NCI-H1436 treated with DMSO at 0.1 percent for 48 hours (cell line): ENCODE data around the gene NET1.
"Not testable (repeated sequence)": the region's sequence is repeated elsewhere in the genome, so short reads cannot be mapped to it uniquely, and the experiment has no call there.

ENCODE experiments used
- DNase-seq: peaks from one replicate; lab custom pipeline; 2025; lab: John Stamatoyannopoulos, UW

The NET1 gene, protein sequence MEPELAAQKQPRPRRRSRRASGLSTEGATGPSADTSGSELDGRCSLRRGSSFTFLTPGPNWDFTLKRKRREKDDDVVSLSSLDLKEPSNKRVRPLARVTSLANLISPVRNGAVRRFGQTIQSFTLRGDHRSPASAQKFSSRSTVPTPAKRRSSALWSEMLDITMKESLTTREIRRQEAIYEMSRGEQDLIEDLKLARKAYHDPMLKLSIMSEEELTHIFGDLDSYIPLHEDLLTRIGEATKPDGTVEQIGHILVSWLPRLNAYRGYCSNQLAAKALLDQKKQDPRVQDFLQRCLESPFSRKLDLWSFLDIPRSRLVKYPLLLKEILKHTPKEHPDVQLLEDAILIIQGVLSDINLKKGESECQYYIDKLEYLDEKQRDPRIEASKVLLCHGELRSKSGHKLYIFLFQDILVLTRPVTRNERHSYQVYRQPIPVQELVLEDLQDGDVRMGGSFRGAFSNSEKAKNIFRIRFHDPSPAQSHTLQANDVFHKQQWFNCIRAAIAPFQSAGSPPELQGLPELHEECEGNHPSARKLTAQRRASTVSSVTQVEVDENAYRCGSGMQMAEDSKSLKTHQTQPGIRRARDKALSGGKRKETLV

DNA sequence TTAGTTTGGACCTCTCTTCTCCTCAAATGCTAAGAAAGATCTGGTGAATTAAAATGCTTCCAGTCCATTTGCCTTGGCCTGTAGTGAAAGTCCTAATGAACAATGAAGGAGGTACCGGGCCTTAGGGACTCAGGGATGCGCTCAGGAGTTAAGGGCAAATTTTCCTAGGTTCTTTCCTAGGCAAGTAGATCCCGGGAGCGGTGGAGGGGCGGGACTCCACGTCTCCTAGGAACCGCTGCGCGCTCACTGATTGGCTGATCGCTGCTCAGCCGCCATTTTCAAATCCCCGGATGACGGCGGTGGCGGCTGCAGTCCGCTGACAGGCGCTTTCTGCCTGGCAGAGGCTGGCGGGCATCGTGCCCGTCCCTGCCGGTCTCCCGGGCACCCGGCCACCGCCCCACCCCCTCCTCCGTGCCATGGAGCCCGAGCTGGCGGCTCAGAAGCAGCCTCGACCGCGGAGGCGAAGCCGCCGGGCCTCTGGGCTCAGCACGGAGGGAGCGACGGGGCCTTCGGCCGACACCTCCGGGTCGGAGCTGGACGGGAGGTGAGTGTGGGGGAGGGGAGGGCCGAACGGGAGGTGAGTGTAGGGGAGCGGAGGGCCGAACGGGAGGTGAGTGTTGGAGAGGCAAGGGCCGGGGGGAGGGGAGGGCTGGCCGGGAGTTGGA, at the start of gene NET1:
NET1 (plus strand) TSS at position 281 of the 665 bp plus-strand sequence; CDS start at position 417, 136 bp downstream.
- peak; percentile 40 for DNase-seq

DNA sequence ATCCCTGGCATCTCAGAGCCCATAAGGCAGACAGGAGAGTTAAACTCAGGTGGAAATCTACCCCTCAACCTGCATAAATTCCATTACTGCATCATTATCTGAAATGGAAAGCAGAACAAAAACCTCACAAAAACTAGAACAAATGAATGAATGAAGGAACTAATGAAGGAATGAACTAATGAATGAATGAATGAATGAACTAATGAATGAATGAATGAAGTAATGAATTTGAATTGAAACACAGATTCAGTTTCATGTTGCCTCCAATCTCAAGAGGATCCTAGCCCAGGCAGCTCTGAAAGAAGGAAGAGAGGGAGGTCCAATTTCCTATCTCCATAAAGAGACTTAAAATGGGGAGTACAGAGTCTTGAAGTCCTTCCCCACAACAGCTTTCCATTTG, 49.5 kb upstream of the NET1 start:
- DNase-seq, result no peak

- DNase-seq, result no peak
Measured at GRCh38 chr10:5364374-5364773, 48.0 kb upstream of the NET1 start.

- no peak for DNase-seq
Measured at GRCh38 chr10:5364890-5365338, 47.4 kb upstream of the NET1 start, which contains the start of gene UCN3. TSS of gene UCN3 (plus strand) at chr10:5364966. CDS start at chr10:5373721, 8,755 bp downstream.

DNA sequence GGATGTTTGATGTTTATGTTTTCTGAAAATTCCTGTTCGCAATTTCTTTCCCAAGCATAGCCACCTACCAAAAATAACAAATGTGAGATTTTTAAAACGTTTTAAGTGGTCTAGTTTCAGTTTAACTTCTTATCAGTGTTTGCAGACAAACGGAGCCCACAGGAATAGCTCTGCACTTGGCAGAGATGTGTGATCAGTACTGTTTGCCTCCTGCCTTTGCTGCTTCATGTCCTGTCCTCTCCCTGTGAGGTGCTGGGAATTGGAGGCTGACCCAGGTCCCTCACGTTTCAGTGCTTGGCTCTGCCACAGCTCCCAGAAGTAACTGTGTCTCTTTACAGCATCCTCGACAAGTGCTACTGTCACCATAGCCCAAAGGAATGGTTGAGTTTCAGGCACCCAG, 46.4 kb upstream of the NET1 start:
- no peak for DNase-seq

- no peak for DNase-seq
Measured at GRCh38 chr10:5369362-5370158, 42.8 kb upstream of the NET1 start.

DNA sequence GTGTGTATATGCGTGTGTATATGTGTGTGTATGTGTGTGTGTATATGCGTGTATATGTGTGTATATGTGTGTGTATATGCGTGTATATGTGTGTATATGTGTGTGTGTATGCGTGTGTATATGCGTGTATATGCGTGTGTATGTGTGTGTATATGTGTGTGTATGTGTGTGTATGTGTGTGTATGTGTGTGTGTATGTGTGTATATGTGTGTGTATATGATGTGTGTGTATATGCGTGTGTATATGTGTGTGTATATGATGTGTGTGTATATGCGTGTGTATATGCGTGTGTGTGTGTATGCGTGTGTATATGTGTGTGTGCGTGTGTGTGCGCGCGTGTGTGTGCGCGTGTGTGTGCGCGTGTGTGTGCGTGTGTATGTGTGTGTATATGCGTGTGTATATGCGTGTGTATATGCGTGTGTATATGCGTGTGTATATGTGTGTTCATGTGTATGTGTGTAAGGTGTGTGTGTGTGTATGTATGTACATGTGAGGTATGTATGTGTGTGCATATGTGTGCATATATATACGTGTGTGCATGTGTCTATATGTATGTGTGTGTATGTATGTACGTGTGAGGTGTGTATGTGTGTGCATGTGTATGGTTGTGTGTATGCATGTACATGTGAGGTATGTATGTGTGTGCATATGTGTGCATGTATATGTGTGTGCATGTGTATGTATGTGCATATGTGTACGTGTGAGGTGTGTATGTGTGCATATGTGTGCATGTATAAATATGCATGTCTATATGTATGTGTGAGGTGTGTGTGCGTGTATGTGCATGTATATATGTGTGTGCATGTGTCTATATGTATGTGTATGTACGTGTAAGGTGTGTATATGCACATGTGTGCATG, 41.6 kb upstream of the NET1 start:
- DNase-seq, result no peak

DNA sequence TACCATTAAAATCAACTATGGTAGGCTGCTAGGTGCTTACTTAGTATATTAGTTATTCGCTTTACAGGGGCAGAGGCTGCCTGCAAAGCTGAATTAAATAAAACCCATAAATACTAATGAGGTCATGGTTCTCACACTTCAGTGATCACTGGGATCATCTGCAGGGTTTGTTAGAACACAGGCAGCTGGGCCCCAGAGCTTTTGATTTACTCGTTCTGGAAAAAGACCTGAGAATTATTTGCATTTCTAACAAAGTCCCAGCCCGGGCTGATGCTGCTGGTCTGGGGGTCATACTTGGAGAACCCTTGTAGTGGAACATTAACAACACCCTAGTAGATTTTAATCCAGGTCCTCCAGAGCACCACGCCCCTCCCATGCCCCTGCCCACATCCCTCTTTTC, 39.0 kb upstream of the NET1 start:
- no peak for DNase-seq

DNA sequence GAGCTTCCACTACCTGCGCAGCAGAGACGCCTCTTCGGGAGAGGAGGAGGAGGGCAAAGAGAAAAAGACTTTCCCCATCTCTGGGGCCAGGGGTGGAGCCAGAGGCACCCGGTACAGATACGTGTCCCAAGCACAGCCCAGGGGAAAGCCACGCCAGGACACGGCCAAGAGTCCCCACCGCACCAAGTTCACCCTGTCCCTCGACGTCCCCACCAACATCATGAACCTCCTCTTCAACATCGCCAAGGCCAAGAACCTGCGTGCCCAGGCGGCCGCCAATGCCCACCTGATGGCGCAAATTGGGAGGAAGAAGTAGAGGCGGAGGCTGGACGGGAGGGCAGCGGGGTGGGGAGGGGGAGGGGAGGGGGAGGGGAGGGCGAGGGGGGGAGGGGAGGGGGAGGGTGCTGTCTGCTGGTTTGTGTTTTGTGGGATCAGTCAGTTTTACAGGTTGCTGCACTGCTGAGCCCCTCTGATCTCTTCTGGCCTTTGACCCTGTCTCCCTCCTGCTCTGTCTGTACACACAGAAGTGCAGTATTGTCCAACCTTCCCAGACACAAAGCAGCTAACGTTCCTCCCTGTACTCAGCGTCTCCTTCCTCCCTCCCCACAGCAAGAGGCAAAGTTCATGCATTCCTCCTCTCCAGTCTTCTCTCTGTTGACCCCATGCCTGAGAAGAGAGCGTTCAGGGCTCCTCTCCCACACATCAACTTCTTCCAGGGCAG, 38.3 kb upstream of the NET1 start:
- DNase-seq, result no peak

DNA sequence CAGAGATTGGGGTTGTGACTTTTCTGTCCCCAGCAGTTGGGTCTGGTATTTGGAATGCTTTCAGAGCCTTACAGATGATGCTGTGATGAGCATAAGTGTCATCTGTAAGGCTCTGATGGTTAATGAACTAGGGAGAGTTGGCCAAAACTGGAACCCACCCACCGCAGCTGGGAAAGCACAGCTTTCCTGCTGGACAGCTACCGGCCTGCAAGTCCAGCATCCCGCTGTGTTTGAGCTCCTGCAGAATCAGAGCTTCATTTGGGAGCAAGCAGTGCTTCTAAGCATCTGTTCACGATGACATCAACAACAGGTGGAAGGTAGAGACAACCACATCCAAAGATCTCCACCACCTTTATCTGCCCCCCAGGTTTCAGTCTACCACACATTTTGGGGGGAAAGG, 35.9 kb upstream of the NET1 start:
- DNase-seq, result no peak

DNA sequence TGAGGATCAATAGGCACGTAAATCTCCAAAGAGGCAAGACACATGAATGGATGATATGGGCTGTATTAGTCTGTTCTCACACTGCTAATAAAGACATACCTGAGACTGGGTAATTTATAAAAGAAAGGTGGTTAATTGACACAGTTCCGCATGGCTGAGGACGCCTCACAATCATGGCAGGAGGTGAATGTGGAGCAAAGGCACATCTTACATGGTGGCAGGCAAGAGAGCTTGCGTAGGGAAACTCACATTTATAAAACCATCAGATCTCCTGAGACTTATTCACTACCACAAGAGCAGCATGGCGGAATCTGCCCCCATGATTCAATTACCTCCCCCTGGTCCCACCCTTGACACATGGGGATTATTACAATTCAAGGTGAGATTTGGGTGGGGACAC, 33.2 kb upstream of the NET1 start:
- not testable (repeated sequence) for DNase-seq

- not testable (repeated sequence) for DNase-seq
Measured at GRCh38 chr10:5380395-5380794, 32.0 kb upstream of the NET1 start.

DNA sequence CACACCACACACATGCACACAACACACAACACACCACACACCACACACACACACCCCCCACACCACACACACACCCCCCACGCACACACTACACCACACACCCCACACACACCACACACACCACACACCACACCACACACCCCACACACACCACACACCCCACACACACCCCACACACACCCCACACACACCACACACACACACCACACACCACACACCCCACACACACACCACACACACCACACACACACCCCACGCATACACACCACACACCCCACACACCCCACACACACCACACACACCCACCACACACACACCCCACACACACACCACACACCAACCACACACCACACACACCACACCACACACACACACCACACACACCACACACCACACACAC, 31.2 kb upstream of the NET1 start:
- no peak for DNase-seq

- no peak for DNase-seq
Measured at GRCh38 chr10:5385224-5385623, 27.1 kb upstream of the NET1 start.

- DNase-seq, result no peak
Measured at GRCh38 chr10:5387169-5387568, 25.2 kb upstream of the NET1 start.

DNA sequence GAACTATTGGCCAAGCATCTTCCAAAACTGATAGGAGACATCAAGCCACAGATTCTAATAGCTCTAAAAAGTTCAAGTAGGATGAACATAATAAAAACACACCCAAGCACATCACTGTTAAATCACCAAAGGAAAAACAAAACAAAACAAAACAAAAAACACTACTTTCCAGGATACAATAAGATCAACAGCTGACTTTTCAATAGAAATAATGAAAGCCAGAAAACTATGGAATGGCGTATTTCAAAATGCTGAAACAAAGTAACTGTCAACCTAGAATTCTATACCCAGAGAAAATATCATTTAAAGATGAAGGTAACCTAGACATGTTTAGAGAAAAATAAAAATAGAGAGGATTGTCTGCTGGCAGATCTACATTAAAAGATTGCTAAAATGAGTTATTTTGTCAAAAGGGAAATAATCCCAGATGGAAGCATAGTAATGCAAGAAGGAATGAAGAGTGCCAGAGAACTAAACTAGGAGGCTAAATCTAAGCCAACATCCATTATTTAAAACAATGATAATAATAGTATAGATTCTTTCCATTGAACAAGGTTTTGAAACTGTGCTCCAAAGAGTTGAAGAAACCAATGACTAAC, 21.7 kb upstream of the NET1 start:
- DNase-seq, result no peak

DNA sequence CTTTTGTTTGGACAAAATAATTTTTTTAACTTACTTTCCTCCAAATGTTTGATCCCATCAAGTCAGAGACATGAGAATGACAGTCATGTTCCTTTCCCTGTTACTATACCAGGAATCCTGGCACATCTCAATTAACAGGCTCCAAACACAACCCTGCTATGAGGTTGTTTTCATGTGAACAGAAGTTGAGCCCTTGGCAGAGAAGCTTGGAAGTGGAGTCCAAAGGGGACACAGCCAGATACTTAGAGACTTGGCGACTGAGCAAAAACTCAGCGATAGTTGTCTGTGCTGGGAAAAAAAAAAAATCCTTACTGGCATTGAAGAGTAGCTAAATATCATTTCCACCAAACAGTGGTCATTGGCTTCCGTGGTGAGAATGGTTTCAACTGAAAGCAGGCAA, 20.6 kb upstream of the NET1 start:
- no peak for DNase-seq

GRCh38 chr10:5393529-5393928, 18.8 kb upstream of the NET1 start:
- DNase-seq, result no peak

- no peak for DNase-seq
Measured at GRCh38 chr10:5395168-5395567, 17.2 kb upstream of the NET1 start.
